IMR-90 (cell line): Measurements from ENCODE around the gene SMIM7.

Experiments used
- CEBPB ChIP-seq: IDR thresholded peaks from 2 replicates; pipeline ENCODE4 v1.6.1; 2012; ENCODE audit warnings: low read depth, low read length, improper control_type of control experiment
- CTCF ChIP-seq: conservative IDR thresholded peaks from 2 replicates; pipeline ENCODE4 v1.5.1; 2012; ENCODE audit warnings: mild to moderate bottlenecking, low read depth, low read length, improper control_type of control experiment
- MAZ ChIP-seq: IDR thresholded peaks from 2 replicates; pipeline ENCODE4 v1.6.1; 2012; ENCODE audit warnings: low read depth, mild to moderate bottlenecking, low read length, improper control_type of control experiment, moderate library complexity, borderline replicate concordance
- MXI1 ChIP-seq: IDR thresholded peaks from 2 replicates; pipeline ENCODE4 v1.6.1; 2012; ENCODE audit warnings: low read depth, mild to moderate bottlenecking, low read length, moderate library complexity, borderline replicate concordance
- POLR2A ChIP-seq: IDR thresholded peaks from 2 replicates; pipeline ENCODE4 v1.6.1; 2012; ENCODE audit warnings: mild to moderate bottlenecking, low read depth, low read length
- RAD21 ChIP-seq: IDR thresholded peaks from 2 replicates; pipeline ENCODE4 v1.6.1; 2012; ENCODE audit warnings: low read length, improper control_type of control experiment
- RCOR1 ChIP-seq: IDR thresholded peaks from 2 replicates; pipeline ENCODE4 v1.6.1; 2012; ENCODE audit warnings: mild to moderate bottlenecking, low read length, improper control_type of control experiment; ENCODE audit not compliant: insufficient replicate concordance
- SMC3 ChIP-seq: fragments of 150-350 bp; IDR thresholded peaks from 2 replicates; pipeline ENCODE4 v1.6.1; 2016; ENCODE audit warnings: low read depth, mild to moderate bottlenecking, antibody characterized with exemption, low read length, moderate library complexity
- TF ChIP-seq, protein P1 (sequence below): fragments of 150-350 bp; IDR thresholded peaks from 2 replicates; pipeline ENCODE4 v1.6.1; 2016; ENCODE audit warnings: low read depth, mild to moderate bottlenecking, low read length, moderate library complexity, borderline replicate concordance

DNA sequence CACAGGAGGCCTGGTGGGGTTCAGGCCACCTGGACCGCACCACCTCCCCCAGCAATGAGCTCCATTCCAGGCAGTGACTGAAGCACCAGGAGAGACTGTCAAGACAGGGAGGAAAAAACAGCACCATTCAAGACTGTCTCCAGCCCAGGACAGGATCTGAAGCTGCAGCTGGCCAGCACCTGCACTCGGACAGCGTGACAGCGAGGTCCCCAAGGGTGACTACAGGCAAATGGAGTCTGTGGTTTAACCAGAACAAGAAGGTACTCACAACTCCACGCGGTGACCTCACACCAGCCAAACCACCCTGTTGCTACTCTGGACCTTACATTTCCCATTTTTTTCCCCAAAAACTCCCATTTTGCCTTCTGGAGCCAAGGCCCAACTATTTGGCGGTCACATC is 41.7 kb downstream of the SMIM7 start:
- no peak for TF ChIP-seq RAD21
- TF ChIP-seq CTCF: no peak
- TF ChIP-seq CEBPB: no peak
- TF ChIP-seq POLR2A: no peak
- TF ChIP-seq RCOR1: no peak
- no peak for TF ChIP-seq MXI1
- TF ChIP-seq MAZ: no peak
- TF ChIP-seq, protein P1, sequence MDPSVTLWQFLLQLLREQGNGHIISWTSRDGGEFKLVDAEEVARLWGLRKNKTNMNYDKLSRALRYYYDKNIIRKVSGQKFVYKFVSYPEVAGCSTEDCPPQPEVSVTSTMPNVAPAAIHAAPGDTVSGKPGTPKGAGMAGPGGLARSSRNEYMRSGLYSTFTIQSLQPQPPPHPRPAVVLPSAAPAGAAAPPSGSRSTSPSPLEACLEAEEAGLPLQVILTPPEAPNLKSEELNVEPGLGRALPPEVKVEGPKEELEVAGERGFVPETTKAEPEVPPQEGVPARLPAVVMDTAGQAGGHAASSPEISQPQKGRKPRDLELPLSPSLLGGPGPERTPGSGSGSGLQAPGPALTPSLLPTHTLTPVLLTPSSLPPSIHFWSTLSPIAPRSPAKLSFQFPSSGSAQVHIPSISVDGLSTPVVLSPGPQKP: no peak
- TF ChIP-seq SMC3: no peak
